GM12892 (cell line): Measurements from ENCODE around the gene MRPS34.

Experiments
- DNase-seq: peaks from one replicate; pipeline ENCODE4 v3.0.0; 2011; ENCODE audit not compliant: insufficient read length
- FAIRE-seq: peaks from 2 replicates; lab custom pipeline; 2011; peaks lifted over from hg19 to GRCh38; lab: Jason Lieb, UNC
- POLR2A ChIP-seq: IDR thresholded peaks from 2 replicates; pipeline ENCODE4 v1.6.1; 2011; ENCODE audit warnings: low read depth, low read length, control low read depth
- POLR2AphosphoS5 ChIP-seq: IDR thresholded peaks from 2 replicates; pipeline ENCODE4 v1.6.1; 2011; ENCODE audit warnings: low read depth, low read length, control low read depth
- TAF1 ChIP-seq: IDR thresholded peaks from 2 replicates; pipeline ENCODE4 v1.6.1; 2011; ENCODE audit warnings: low read depth, mild to moderate bottlenecking, control low read depth, low read length, borderline replicate concordance

MRPS34 gene

GRCh38 chr16:1778200-1779179, 5.6 kb upstream of the MRPS34 start:
- no peak for DNase-seq
- no peak for FAIRE-seq
- TF ChIP-seq POLR2AphosphoS5 (0 out of 2 replicates have a peak, but pooled peaks have one; percentile 17), TAF1 (no peak), POLR2A (no peak)

- FAIRE-seq (no peak), DNase-seq (no peak)
- TF ChIP-seq POLR2A (0 out of 2 replicates have a peak, but pooled peaks have one; percentile 28), TAF1 (no peak), POLR2AphosphoS5 (0 out of 2 replicates have a peak, but pooled peaks have one; percentile 7)
These were observed 4.7 kb upstream of the MRPS34 start for GRCh38 chr16:1777375-1778199.

DNA sequence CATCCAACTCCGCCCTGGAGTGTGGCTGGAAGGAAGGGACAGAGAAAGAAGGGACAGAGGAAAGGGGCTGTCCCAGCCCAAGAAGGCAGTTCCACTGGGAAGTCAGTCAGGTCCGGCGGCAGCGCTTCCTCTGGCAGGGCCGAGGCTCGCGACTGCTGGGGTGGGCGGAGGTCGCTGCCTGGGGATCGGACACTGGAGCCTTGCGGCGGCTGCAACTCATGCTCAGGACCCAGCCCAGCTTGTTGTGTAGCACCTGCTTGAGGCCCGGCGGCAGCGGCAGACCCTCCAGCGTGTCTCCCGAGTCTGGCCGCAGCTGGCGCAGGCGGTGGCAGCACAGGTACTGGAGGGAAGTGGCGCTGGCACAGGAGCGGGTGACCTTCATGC, 4.0 kb upstream of the MRPS34 start:
- no peak for FAIRE-seq
- TF ChIP-seq POLR2AphosphoS5: 0 out of 2 replicates have a peak, but pooled peaks have one; percentile 5
- no peak for TF ChIP-seq POLR2A

GRCh38 chr16:1776672-1776955, 3.7 kb upstream of the MRPS34 start:
- FAIRE-seq: no peak
- no peak for DNase-seq
- TF ChIP-seq TAF1: no peak
- TF ChIP-seq POLR2AphosphoS5: no peak
- TF ChIP-seq POLR2A: no peak

More for the DNA sequence above, 4.0 kb upstream of the MRPS34 start:
- no peak for DNase-seq

- peak; percentile 40; the same call in 1 of the 2 replicates for TF ChIP-seq POLR2AphosphoS5
- no peak for TF ChIP-seq POLR2A
- TF ChIP-seq TAF1: no peak
- FAIRE-seq (no peak), DNase-seq (no peak)
These were observed 3.1 kb upstream of the MRPS34 start for GRCh38 chr16:1775846-1776671.

- no peak for TF ChIP-seq POLR2AphosphoS5
- no peak for TF ChIP-seq POLR2A
- no peak for TF ChIP-seq TAF1
- FAIRE-seq: no peak
- no peak for DNase-seq
These were observed 2.3 kb upstream of the MRPS34 start for GRCh38 chr16:1775006-1775845.

GRCh38 chr16:1774448-1774780, 1.5 kb upstream of the MRPS34 start:
- DNase-seq (no peak), FAIRE-seq (no peak)
- TF ChIP-seq POLR2A (no peak), POLR2AphosphoS5 (no peak), TAF1 (no peak)

DNA sequence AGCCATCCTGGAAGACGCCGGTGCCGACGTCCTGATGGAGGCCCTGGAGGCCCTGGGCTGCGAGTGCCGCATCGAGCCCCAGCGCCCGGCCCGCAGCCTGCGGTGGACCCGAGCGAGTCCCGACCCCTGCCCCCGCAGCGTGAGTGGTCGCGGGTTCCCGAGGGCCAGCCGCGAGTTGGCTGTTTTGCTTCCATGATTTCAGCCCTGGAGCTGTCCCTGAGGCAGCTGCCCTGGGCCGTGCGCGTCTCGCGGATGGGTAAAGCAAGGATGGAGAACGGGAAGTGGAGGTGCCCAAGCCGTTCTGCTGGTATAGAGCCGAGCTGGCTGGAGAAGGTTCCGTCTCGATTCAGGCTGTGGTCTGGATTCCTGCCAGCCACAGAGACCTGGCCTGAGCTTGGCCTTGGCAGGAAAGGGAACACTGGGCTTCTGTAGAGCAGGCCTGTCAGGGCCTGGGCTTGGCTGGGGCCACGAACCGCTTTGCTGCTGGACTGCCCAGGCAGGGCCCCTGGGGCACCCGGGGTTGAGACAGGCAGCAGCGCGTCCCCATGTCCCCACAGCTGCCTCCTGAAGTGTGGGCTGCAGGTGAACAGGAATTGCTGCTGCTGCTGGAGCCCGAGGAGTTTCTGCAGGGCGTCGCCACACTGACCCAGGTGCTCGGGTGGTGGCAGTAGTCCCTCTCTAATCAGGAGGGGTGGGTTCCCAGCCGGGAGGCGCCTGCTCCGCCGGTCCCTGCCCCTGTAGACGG, 941 bp upstream of the MRPS34 start:
- FAIRE-seq: peak; percentile 30
- no peak for DNase-seq

DNA sequence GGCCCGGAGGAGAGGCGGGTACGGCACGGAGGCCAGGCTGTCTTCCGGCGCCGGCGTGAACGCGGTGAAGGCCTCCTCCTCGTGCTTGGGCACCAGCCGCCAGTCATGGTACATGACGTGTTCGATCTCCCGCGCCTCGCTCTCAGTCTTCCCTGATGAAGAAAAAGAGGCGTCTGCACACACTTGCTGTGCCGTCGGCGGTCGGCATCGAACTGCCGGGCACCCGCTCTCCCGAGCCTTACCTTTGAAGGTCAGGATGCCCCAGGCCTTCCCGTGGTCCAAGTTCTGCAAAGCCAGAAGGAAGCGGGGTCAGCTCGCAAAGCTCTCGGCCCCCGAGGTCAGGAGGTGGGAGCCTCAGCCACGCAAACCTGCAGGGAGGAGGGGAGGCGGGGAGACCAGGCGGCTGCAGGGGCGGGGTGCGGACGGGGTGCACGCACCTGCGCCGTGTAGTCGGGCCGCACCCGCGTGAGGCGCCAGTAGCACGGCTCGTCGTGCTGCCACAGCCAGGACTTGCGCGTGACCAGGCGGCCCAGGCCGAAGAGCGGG, 499 bp downstream of the MRPS34 start, which contains the start of gene EME2:
EME2 (plus strand) TSS at position 449 of the 546 bp plus-strand sequence. CDS start 418 bp downstream, outside the sequence.
- TF ChIP-seq POLR2AphosphoS5 (no peak), TAF1 (no peak), POLR2A (no peak)
- no peak for FAIRE-seq
- no peak for DNase-seq

More for the DNA sequence above, 941 bp upstream of the MRPS34 start:
- TF ChIP-seq TAF1 (no peak), POLR2A (no peak), POLR2AphosphoS5 (no peak)
